Nephron (organoid): Measurements from ENCODE around the gene IGBP1.
A peak's percentile ranks its signal among the peaks of the same experiment; 100 is the strongest.

ENCODE experiments used
- H3K27ac Mint-ChIP-seq, 3 experiments: 2 replicates each; pipeline ENCODE4 v1.8.0; 2020; ENCODE audit warnings: mixed read lengths in 3 of 3, mild to moderate bottlenecking in 2 of 3, moderate library complexity in 1 of 3
- H3K27me3 Mint-ChIP-seq: 2 replicates; pipeline ENCODE4 v1.8.0; 2021; ENCODE audit warnings: low read depth, mild to moderate bottlenecking, moderate library complexity, mixed read lengths
- H3K36me3 Mint-ChIP-seq: 2 replicates; pipeline ENCODE4 v1.8.0; 2020; ENCODE audit warnings: low read depth, mixed read lengths
- H3K4me1 Mint-ChIP-seq: 2 replicates; pipeline ENCODE4 v1.8.0; 2020; ENCODE audit warnings: mixed read lengths
- H3K4me3 Mint-ChIP-seq, 3 experiments: 2 replicates each; pipeline ENCODE4 v1.8.0; 2020; ENCODE audit warnings: mild to moderate bottlenecking in 3 of 3, mixed read lengths in 3 of 3, moderate library complexity in 2 of 3
- H3K9me3 Mint-ChIP-seq: 2 replicates; pipeline ENCODE4 v1.8.0; 2020; ENCODE audit warnings: mixed read lengths
- CTCF ChIP-seq, 3 experiments: fragments of 200-600 bp; sonication (generic); IDR thresholded peaks; one replicate each; pipeline ENCODE4 v1.5.0; 2021; ENCODE audit warnings: antibody characterized with exemption in 3 of 3; ENCODE audit not compliant: unreplicated experiment in 3 of 3

IGBP1 gene

DNA sequence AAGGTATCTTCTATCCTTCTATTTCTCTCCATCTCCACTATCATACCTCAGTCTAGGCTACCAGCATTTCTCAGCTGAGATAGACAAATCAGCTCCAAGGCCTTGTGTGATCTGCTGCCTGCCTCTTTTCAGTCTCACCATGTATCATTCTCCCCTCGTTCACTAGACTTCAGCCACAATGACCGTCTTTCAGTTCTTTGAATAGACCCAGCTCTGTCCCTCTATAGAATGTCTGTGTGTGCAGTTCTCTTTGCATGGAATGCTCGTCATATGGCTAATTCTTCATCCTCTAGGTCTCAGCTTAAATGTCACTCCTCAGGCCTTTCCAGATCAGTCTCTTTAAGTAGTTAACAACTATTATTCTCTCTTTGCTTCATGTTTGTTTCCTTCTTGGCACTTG lies 6.5 kb downstream of the IGBP1 start:
- TF ChIP-seq CTCF (IDR thresholded peaks at IDR 0.05; ENCODE audit: unreplicated experiment in 3 of 3): no peak
- Mint-ChIP-seq H3K4me1 (no peaks in the 10 kb centered on the region), H3K4me3 (no peak overlapping the region), H3K27me3 (no peaks in the 10 kb centered on the region), H3K9me3 (peaks cover 6% of the 10 kb centered on the region), H3K27ac (no peak overlapping the region), H3K36me3 (peaks cover 29% of the 10 kb centered on the region)

GRCh38 chrX:70141373-70141772 lies 8.1 kb downstream of the IGBP1 start:
- Mint-ChIP-seq H3K4me3 (no peak overlapping the region), H3K9me3 (peaks cover 6% of the 10 kb centered on the region), H3K36me3 (peaks cover 22% of the 10 kb centered on the region), H3K27ac (no peak overlapping the region), H3K4me1 (no peaks in the 10 kb centered on the region), H3K27me3 (no peaks in the 10 kb centered on the region)
- TF ChIP-seq CTCF (IDR thresholded peaks at IDR 0.05; ENCODE audit: unreplicated experiment in 3 of 3): no peak

DNA sequence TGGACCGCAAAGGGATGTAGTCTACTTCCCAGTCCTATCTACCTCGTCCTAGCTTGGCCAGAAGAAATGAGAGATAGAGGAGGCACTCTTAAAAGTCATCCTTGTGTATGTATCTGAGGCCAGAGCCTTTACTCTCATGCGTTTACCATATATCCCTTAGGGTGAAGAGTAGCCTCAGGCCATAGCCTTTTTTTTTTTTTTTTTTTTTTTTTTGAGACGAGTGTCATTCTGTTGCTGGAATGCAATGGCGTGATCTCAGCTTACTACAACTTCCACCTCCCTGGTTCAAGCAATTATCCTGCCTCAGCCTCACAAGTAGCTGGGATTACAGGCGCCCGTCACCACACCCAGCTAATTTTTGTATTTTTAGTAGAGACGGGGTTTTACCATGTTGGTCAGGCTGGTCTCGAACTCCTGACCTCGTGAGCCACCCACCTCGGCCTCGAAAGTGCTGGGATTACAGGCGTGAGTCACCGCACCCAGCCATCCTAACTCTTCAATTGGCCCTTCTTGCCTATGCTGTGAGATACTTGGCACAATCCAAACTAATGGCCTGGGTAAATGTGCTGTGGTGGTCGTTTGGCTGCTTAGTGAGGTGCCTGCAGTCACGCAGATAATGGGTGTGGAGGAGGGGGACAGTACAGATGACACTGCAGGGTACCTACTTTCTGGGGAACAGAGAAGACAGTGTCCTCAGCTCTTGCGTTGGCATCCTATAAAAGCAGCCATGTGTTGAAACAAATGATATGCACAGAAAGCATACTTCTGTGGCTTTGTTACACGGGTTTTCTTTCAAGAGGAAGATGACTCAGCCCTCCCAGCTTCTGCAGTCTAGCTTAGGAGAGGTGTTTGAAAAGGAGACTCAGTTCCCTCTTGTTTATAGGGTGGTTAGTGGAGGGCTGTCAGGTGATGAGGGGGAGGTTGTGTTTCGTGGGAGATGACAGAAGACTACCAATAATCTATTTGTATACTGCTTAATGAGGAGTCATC lies 33.6 kb downstream of the IGBP1 start:
- H3K36me3 Mint-ChIP-seq: peaks cover 16% of the 10 kb centered on the region
- H3K4me1 Mint-ChIP-seq: peaks cover 14% of the 10 kb centered on the region
- H3K4me3 Mint-ChIP-seq: no peak overlapping the region

DNA sequence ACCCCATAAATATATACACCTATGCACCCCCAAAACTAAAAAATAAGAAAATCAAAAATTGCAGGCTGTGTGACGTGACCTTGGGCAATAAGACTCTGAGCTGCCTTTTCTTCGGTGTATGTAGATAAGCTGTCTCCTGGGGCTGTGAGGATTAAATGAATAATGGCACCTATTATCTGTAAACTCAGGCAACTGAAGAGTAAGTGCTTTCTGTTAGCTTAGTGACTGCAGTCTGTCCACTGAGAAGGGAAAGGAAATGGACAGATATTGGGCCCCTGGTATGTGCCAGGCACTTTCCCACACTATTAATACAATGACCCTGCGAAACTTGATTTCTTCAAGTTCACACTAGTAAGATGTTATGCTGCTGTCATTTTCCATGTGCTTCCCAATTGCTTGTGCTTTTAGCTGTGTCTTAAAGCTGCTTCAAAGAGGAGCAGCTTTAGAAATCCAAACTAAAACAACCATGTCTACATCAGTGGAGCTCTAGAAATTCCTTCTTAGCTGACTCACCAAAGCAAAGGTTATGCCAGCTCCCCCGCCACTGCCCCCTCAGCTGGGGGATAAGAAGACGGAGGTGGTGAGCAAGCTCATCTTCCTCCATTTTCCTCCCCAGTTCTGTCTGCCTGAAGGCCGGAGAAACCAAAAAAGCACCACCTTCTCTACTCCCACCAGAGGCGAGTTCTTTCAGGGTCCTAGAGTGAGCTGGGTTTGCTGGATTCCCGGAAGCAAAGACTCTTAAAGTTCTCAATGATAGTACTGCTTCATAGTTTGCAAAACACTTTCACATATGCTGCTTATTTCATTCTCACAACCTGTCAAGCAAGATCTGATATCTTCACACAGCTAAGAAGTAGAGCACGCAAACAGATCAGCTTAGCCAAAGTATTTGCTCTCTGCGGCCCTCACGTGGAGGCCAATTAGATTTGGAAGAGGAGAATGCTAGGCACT lies 35.3 kb downstream of the IGBP1 start:
- Mint-ChIP-seq H3K9me3 (peaks cover 9% of the 10 kb centered on the region), H3K27me3 (no peaks in the 10 kb centered on the region), H3K4me3 (peak overlapping the region; percentile 73 to 82 (median 75)), H3K36me3 (peaks cover 16% of the 10 kb centered on the region), H3K4me1 (peaks cover 17% of the 10 kb centered on the region), H3K27ac (peak overlapping the region; percentile 76 to 91 (median 84))
- TF ChIP-seq CTCF (IDR thresholded peaks at IDR 0.05; ENCODE audit: unreplicated experiment in 3 of 3): no peak

More for the DNA sequence above, 33.6 kb downstream of the IGBP1 start:
- Mint-ChIP-seq H3K27ac (peak overlapping the region in 2 of 3 experiments; percentile 67 to 91), H3K9me3 (peaks cover 5% of the 10 kb centered on the region), H3K27me3 (no peaks in the 10 kb centered on the region)
- no peak for TF ChIP-seq CTCF (IDR thresholded peaks at IDR 0.05; ENCODE audit: unreplicated experiment in 3 of 3)

DNA sequence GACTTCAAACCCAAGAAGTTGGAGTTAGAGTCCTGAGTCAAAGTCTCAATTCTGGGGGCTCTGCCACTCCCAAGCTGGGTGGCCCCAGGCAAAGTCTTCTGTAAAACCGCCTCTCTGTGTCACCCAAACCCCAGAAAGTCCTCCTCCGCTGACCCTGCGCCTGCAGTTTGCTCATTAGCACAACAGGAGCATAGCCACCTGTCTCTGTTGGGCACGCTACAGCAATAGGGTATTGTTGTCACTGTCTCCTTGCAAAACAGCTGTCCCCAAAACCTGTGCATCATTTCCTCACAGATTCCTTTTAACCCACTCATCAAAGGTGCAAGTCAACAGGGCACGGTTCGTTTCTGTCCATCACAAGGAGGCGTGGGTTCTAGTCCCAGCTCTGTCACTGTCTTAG lies 36.0 kb downstream of the IGBP1 start:
- Mint-ChIP-seq H3K4me3 (no peak overlapping the region), H3K36me3 (peaks cover 13% of the 10 kb centered on the region), H3K27ac (peak overlapping the region in 1 of 3 experiments; percentile 91), H3K9me3 (peaks cover 10% of the 10 kb centered on the region), H3K4me1 (peaks cover 17% of the 10 kb centered on the region), H3K27me3 (no peaks in the 10 kb centered on the region)
- no peak for TF ChIP-seq CTCF (IDR thresholded peaks at IDR 0.05; ENCODE audit: unreplicated experiment in 3 of 3)
